GM12891 (cell line): ENCODE results near the gene MBNL3.

Experiments used
- PAX5 ChIP-seq: IDR thresholded peaks from 2 replicates; pipeline ENCODE4 v1.6.1; 2011; ENCODE audit warnings: low read length, moderate library complexity, mild to moderate bottlenecking; ENCODE audit not compliant: insufficient read depth, severe bottlenecking
- POLR2A ChIP-seq: IDR thresholded peaks from 2 replicates; pipeline ENCODE4 v1.6.1; 2011; ENCODE audit warnings: low read depth, low read length, control low read depth
- POLR2AphosphoS5 ChIP-seq: IDR thresholded peaks from 2 replicates; pipeline ENCODE4 v1.6.1; 2011; ENCODE audit warnings: low read depth, low read length, control low read depth
- SPI1 ChIP-seq: IDR thresholded peaks from 2 replicates; pipeline ENCODE4 v1.6.1; 2011; ENCODE audit warnings: low read depth, low read length, control low read depth

DNA sequence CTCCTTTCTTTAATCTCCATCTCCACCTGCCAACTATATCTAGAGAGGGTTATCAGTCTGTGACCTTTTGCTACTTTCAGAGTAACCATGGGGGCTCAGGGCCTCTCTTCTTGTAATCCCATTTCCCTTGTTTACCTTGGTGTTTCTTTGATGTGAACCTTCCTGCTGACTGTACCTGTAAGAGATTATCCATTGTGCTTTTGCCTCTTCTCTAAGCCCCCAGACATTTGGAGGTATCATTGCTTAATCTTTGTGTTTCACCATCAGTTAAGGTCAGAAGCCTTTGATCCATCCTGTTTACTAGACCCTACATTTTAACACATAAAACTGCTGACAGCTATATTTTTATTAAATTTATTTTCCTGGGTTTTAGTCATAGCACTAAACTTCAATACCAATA is 157.8 kb downstream of the MBNL3 start:
- TF ChIP-seq POLR2AphosphoS5 (no peak), POLR2A (no peak), SPI1 (no peak), PAX5 (no peak)
